Stimulated activated CD4-positive, alpha-beta T cell treated with anti-CD3 and anti-CD28 coated beads, TNF-alpha, amount 100 ng/mL, for 24 hours (primary cell): ENCODE measurements around the gene CYP46A1.

Source experiments
- DNase-seq, 3 experiments: peaks; one replicate each; pipeline ENCODE4 v3.0.0-alpha.2; 2020; ENCODE audit warnings: low read depth in 3 of 3

Gene CYP46A1

GRCh38 chr14:99728231-99728920 is 44.3 kb downstream of the CYP46A1 start:
- no peak for DNase-seq

GRCh38 chr14:99728981-99729451 is 44.9 kb downstream of the CYP46A1 start:
- no peak for DNase-seq

DNA sequence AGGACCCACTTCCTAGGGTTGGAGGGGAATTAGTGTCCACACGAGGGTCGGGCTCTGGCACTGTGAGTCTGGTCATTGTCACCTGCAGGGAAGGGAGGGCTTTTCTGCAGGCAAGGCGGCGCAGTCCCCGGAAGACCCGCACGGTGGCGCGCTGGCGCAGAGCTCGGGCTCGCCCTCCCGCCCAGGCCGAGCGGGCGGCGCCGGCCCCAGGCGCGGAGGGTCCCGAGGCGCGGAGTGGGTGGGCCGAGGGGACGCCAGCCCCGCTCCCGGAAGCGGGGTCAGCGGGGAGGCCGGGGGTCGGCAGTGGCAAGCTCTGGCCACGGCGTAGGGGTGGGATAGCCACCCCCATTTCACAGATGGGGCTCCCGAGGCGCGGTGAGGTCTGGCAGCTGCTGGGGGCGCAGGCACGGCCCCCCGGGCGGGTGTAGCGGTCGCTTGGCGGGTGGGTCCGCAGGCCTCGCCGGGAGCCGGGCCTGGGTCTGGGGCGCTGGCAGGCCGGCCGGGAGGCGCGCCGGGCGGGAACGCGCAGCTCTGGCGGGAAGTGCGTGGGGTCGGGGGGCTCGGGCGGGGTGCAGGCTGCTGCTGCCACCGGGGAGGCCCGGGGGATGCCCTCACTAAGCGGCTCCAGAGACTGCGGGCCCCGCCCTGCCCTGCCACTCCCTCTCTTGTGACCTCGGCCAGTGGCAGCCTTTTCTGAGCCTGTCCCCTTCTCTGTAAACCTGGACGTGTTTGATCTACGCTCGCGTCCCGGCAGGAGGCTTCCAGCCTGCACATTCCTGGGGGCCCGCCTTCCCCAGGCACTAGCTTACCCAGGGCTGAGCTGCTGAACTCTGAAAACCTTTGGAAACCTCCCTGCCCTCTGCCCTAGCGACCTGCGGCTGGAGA is 46.1 kb downstream of the CYP46A1 start:
- DNase-seq: peak; percentile 39 to 72 (median 44)

DNA sequence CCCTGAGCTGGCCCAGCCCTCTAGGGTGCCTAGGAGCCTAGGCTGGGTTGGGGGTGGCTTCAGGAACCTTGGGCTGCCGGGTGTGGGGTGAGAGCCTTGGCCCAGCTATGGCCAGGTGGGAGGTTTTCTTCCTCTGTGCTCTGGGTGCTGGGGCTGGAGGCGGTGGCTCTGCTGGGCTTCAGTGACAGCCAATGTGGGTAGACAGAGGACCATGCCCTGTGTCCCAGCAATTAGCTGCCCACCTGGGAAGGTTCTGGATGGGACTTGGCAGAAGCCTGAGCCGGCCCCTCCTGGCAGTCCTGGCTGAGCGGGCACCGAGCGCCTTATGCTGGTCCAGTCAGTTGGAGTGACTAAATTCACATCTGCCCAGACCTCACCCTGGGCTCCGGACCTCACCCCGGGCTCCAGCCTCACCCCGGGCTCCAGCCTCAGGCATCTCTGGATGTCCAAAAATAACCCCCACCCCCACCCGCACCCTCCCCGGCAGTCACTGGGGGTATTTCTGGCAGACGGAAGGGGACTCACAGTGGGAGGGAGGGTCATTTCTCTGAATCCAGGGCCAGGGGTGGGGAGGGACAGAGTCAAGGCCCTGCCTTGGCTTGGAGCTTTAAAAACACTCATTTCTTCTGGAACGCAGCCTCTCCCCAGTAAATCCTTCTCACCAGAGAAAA is 46.9 kb downstream of the CYP46A1 start:
- no peak for DNase-seq

DNA sequence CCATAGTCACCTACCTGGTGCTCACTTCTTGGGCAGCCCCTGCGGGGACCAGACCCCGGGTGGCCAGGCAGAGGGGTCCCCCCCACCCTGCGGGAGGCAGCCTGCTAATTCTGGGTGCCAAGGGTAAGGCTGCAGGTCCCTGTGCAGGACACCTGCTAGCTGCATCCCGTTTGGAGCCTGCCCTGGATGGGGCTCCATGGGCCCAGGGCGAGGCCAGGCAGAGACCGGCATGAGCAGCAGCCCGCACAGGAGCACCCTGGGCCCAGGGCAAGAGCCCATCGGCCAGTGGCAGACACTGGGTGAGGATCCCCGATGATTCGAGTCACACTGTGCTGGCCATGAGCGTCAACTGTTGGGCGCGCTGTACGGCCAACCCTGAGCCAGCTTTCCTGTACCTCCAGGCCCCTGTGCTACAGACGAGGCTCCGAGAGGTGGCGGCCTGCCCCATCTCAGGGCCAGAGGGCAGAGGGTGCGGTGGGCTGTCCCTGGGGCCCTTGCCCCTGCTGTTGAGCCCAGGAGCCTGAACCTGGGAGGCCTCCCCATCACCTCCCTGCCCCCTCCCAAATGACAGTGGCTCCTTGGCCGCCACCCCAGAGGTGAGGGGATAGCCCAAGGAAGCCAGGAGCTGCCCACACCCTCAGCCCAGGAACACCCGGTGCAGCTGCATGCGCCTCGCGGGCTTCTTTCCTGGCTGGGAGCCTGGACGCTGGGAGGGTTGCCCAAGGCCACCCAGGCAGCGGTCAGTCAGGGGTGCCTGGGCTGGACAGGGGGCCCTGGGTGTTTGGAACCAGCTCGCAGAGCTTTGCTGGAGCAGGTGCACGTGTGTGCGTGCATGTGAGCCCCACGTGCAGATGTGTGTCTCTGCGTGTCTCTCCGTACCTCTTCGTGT is 47.7 kb downstream of the CYP46A1 start:
- DNase-seq: no peak

GRCh38 chr14:99732436-99733210 is 48.5 kb downstream of the CYP46A1 start:
- DNase-seq: no peak

GRCh38 chr14:99733211-99733539 is 49.1 kb downstream of the CYP46A1 start:
- no peak for DNase-seq

DNA sequence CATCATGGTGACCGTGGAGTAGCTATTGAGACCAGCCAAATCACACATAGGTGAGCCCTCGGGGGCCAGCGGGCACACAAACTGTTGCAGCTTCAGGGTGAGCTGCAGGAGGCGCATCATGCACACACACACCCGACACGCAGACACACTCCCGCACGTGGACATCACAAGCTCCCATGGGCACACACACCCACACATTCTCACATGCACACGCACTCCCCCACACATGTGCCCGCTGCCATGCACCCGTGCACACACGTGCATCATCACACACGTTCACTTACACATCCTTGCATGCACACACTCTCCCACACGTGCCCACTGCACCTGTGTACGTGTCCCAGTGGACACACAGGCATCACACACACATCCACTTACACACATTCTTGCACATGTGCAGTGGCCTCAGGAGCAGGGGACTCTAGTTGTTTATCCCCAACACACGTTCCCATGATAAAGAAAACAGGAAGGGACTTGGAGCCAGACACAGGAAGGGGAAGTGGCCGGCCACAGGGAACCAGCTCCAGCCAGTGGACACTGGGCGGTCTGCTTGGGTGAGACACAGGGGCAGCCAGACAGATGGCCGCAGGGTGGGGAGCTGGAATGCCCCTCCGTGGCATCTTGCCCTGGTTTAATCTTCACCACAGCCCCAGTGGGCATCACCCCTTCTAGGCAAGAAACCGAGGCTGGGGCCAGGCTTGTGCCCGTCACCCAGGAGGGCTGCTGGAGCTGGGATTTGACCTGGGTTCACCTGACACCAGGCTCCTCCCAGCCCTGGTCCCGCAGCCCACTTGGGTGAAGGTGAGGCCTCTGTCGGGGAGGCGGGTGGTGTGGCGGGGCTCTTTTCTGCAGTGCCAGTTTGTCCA is 49.7 kb downstream of the CYP46A1 start:
- DNase-seq: no peak

GRCh38 chr14:99734406-99735051 is 50.4 kb downstream of the CYP46A1 start:
- DNase-seq: no peak

GRCh38 chr14:99735189-99736135 is 51.4 kb downstream of the CYP46A1 start:
- DNase-seq: no peak

DNA sequence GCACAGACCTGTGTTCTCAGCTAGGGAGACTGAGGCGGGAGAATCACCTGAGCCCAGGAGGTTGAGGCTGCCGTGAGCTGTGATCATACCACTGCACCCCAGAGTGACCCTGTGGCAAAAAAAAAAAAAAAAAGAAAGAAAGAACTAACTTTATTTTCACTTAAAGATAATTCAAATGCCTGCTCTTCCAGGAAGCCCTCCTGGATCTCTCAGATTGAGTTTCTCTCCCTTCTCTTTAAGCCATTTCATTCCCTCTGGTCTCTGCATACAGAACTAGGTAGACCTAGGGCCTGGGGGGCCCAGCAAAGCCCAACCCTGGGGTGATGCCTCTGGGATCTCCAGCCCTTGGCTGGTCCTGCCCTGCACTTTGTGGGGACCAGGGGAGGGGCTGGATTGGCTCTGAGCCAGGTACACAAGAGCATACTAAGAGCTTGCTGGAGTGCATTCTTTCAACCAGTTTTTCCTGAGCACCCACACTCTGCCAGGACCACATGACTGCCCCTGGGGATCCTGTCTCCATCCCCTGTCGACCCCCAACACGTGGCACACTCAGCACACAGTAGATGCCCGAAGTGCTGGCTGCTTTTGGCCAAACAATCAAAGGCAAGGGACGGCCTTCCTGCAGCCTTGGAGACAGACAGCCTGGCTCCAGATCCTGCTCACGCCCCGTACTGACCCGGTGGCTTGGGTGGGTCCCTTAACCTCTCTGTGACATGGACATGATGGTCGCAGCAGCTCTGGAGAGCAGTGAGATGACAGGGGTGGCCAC is 52.7 kb downstream of the CYP46A1 start:
- no peak for DNase-seq

- no peak for DNase-seq
These were observed 53.4 kb downstream of the CYP46A1 start for GRCh38 chr14:99737451-99737951.

DNA sequence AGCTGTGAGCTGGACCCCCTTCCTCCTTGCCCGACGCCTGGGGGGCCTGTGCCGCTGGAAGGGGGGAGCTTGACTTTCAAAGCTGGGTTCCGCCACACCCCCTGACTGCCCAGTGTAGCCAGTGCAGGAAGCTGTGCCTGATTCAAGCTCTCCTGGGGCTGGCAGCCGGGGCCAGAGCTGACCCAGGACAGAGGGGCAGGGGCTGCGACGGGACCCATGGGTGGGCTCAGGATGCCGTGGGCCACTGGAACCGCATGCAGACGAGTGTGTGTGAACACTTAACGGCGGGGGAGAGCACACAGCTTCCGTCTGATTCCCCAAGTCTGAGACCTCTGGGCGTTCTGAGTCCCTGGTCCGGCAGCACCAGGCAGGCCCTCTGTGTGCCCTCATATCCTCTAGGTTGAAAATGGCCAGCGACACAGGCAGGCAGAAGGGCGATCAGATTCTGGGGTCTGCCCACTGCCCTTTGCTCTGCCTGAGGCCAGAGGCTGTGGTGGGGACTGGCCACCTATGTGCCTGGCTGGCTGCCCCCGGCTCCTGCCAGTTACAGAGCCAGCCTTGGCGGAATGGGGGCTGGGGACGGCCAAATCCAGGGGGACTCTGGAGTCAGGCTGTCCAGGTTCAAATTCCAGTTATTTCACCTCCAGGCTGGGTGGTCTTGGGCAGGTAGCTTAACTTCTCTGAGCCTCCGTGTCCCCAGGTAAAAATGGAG is 54.0 kb downstream of the CYP46A1 start:
- DNase-seq: no peak

- no peak for DNase-seq
These were observed 56.3 kb downstream of the CYP46A1 start for GRCh38 chr14:99740411-99740810.

DNA sequence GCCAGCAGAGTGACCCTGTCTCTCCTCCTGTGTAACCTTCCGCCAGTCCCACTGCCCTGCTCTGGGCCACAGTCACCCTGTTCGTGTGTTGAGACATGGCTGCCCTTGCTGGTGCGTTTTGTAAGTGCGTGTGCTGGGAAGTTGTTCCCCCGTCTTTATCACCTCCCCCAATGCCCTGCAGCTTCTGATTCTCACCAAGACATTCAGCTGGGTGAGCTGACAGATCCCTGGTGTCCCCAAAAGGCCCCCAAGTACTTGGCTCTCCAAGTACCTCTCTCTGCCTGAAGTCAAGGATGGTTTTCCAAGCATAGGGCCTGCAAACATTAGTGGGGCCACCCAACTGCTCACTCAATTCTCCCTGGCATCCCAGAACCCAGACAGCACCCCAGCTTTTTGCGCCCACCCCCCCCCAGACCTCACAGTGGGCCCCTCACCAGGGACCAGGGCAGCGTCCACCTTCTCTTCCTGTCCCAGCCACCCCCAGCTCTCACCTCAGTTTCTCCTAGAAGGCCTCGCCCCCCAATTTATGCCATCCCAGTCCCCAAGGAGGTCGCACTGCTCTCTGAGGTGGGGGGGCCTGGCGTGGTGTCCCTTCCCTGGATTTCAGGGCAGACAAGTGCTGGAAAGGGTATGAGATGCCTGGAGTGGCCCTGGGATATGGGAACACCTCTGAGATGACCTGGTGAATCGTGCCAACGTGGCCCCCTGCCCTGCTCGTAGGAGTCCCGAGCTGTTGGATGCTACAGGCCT is 57.3 kb downstream of the CYP46A1 start:
- no peak for DNase-seq

- no peak for DNase-seq
These were observed 58.0 kb downstream of the CYP46A1 start for GRCh38 chr14:99742074-99742473.
